ENCODE data around the gene ALKBH1.
"Not testable (repeated sequence)": the region's sequence is repeated elsewhere in the genome, so short reads cannot be mapped to it uniquely, and the experiment has no call there.

Gene ALKBH1

GRCh38 chr14:77707724-77708408 is at the start of gene ALKBH1, which contains the start of gene SLIRP:
Gene ALKBH1 (minus strand): TSS chr14:77708023. CDS start chr14:77708004, 19 bp downstream.
Gene SLIRP (plus strand): TSS chr14:77708103. CDS start chr14:77708112, 9 bp downstream.
- peak; percentile 85 for DNase-seq (ENCODE audit: low read depth)

GRCh38 chr14:77752799-77753516 is 45.1 kb upstream of the ALKBH1 start:
- DNase-seq (ENCODE audit: low read depth): no peak

- no peak for DNase-seq (ENCODE audit: low read depth)
Observed at GRCh38 chr14:77752266-77752665, 44.4 kb upstream of the ALKBH1 start.

- DNase-seq (ENCODE audit: low read depth): not testable (repeated sequence)
Observed at GRCh38 chr14:77747425-77747824, 39.6 kb upstream of the ALKBH1 start.

- DNase-seq (ENCODE audit: low read depth): no peak
Observed at GRCh38 chr14:77746064-77746702, 38.4 kb upstream of the ALKBH1 start.

GRCh38 chr14:77741438-77741837 is 33.6 kb upstream of the ALKBH1 start:
- DNase-seq (ENCODE audit: low read depth): no peak

GRCh38 chr14:77738559-77739250 is 30.9 kb upstream of the ALKBH1 start:
- DNase-seq (ENCODE audit: low read depth): no peak

- DNase-seq (ENCODE audit: low read depth): peak; percentile 54
Observed at GRCh38 chr14:77730976-77731497, 23.2 kb upstream of the ALKBH1 start.

GRCh38 chr14:77722301-77722700 is 14.5 kb upstream of the ALKBH1 start:
- no peak for DNase-seq (ENCODE audit: low read depth)

GRCh38 chr14:77721437-77721836 is 13.6 kb upstream of the ALKBH1 start:
- DNase-seq (ENCODE audit: low read depth): no peak

- no peak for DNase-seq (ENCODE audit: low read depth)
Observed at GRCh38 chr14:77717608-77718305, 9.9 kb upstream of the ALKBH1 start.

- DNase-seq (ENCODE audit: low read depth): no peak
Observed at GRCh38 chr14:77714926-77715325, 7.1 kb upstream of the ALKBH1 start.

- DNase-seq (ENCODE audit: low read depth): no peak
Observed at GRCh38 chr14:77710364-77710763, 2.5 kb upstream of the ALKBH1 start.

- DNase-seq (ENCODE audit: low read depth): no peak
Observed at GRCh38 chr14:77709412-77709811, 1.6 kb upstream of the ALKBH1 start.

GRCh38 chr14:77708749-77709148 is 926 bp upstream of the ALKBH1 start:
- no peak for DNase-seq (ENCODE audit: low read depth)

- peak; percentile 66 for DNase-seq (ENCODE audit: low read depth)
Observed at GRCh38 chr14:77707355-77707723, 484 bp downstream of the ALKBH1 start.

GRCh38 chr14:77691259-77691658 is 16.6 kb downstream of the ALKBH1 start:
- DNase-seq (ENCODE audit: low read depth): no peak

- peak; percentile 40 for DNase-seq (ENCODE audit: low read depth)
Observed at GRCh38 chr14:77682158-77682553, 25.7 kb downstream of the ALKBH1 start.

- peak; percentile 39 for DNase-seq (ENCODE audit: low read depth)
Observed at GRCh38 chr14:77681196-77682157, 26.3 kb downstream of the ALKBH1 start.

- no peak for DNase-seq (ENCODE audit: low read depth)
Observed at GRCh38 chr14:77674931-77675330, 32.9 kb downstream of the ALKBH1 start.

All from EH (cell line).